HK-2 (cell line): Measurements from ENCODE around the gene COL4A1.

Experiments
- DNase-seq: peaks from one replicate; pipeline ENCODE4 v3.0.0-alpha.2; 2018; ENCODE audit not compliant: unreplicated experiment

COL4A1 gene

DNA sequence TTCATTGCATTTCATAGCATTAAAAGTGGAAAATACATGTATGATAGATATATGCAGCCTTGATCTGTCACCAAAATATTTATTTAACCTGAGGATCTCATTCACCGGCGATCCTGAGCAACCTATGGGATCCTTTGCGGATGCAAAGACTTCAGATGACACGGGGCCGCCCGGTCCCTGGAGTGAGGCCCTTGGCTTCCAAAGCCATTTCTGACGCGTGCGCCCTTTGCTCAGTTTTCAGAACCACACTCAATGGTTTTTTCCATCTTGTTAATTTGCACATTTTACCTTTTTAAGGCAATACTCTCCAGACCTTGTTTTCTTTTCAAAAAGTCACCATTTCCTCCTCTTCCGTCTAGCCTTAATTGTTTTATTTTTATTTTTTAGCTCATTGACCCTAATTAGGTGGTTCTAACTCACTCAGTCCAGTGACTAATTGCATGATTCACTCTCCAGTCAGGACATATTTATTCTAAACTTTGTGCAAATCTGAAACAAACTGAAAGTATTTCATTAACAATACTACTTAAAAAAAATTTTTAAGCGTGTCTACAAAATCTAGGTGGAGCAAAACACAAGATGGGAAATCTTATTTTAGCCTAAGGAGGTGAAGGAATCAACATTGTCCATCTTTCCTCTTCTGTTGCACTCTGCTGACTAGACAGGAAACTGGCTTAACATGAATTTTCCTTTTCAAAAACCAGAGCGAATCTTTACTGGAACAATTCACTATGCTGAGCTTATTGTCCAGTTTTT lies 47.9 kb downstream of the COL4A1 start:
- DNase-seq: no peak

DNA sequence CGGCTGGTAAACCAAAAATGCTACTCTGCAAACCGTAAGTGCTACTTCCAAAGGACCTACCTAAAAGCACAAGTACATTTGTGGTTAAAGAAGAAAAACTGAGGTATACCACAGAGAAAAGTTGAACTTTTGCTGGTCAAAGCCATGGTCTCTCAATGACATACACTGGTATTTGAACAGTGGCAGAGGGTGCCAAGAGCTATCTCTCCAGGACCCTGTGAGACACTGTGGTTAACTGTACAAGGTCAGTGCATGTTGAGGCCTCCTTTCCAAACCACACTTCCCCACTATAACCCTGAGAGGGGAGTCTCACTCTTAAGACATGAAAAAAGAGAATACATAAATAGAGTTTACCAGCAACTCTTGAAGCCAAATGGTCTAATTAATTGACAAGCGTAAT lies 49.5 kb downstream of the COL4A1 start:
- no peak for DNase-seq

DNA sequence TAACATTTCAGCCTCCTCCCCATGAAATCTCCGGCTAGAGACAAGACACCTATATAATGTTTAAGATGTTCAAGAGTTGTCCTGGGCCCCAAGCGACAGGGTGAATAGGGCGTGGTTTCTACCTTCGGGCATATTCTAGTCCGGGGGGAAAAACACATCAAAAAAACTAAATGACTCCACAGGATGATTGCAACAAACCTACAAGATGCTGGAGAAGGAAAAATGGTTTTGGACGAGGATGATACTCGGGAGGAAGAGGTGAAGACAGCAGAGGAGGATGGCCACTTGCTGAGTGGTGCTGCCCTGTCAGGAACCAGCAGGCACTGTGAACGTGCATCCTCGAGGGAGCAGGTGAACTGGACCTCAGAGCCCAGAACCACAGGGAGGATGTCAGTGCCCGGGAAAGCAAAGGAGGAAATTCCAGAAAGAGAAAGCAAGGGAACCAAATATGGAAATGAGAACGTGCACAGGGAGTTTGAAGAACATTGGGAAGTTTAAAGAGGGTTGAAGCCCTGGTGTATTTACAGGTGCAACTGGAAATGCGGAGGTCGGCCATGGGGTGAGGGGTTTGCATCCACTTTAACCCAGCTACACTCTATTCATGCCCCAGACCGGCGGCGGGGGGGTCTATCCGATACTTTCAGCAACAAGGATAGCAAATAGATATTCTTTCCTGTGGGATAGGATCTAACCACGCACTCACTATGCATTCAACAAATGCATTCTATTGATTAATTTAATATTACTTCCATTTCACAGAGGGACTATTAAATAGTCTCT lies 50.6 kb downstream of the COL4A1 start:
- no peak for DNase-seq

- no peak for DNase-seq
These were observed 52.0 kb downstream of the COL4A1 start for GRCh38 chr13:110254751-110255553.

- DNase-seq: no peak
These were observed 52.7 kb downstream of the COL4A1 start for GRCh38 chr13:110254151-110254679.

GRCh38 chr13:110251193-110251819 lies 55.7 kb downstream of the COL4A1 start:
- DNase-seq: no peak

GRCh38 chr13:110250258-110250891 lies 56.6 kb downstream of the COL4A1 start:
- DNase-seq: no peak

DNA sequence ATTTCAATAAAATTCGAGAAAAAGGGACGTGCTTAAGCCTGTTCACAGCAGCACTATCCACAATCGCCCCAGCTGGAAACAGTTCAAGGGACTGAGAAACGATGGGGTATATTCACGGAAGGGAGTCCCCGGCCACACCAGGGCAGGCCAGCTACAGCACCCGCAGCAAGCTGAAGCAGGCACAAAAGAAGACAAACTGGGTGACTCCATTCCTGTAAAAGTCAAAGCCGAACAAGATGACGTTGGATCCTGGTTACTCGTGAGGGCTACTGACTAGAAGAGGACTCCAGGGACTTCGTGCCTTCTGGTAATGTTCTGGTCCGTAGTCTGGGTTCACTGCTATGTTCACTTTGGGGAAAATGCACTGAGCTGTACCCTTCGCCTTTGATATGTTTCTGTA lies 57.6 kb downstream of the COL4A1 start:
- no peak for DNase-seq

GRCh38 chr13:110248449-110249143 lies 58.4 kb downstream of the COL4A1 start:
- no peak for DNase-seq

GRCh38 chr13:110246530-110246929 lies 60.4 kb downstream of the COL4A1 start:
- no peak for DNase-seq

- no peak for DNase-seq
These were observed 61.5 kb downstream of the COL4A1 start for GRCh38 chr13:110245416-110245899.

DNA sequence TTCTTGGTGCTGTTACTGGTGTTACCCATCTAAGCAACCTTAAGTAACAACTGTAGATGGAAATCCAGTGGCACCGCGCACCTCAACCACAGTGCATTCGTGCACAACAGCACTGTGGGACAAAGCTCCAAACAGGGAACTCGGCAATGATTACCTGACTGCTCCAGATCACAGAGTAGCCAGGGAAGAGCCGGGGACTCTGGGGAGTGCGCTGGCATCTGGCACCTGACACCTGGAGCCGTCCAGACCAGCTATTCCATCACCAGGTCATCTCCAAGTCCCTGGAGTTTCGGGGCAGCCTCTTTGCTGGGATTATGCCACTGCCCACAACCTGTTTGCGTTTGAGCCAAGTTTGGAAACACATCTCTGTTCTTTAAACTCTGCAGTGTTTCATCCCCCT lies 62.0 kb downstream of the COL4A1 start:
- no peak for DNase-seq

DNA sequence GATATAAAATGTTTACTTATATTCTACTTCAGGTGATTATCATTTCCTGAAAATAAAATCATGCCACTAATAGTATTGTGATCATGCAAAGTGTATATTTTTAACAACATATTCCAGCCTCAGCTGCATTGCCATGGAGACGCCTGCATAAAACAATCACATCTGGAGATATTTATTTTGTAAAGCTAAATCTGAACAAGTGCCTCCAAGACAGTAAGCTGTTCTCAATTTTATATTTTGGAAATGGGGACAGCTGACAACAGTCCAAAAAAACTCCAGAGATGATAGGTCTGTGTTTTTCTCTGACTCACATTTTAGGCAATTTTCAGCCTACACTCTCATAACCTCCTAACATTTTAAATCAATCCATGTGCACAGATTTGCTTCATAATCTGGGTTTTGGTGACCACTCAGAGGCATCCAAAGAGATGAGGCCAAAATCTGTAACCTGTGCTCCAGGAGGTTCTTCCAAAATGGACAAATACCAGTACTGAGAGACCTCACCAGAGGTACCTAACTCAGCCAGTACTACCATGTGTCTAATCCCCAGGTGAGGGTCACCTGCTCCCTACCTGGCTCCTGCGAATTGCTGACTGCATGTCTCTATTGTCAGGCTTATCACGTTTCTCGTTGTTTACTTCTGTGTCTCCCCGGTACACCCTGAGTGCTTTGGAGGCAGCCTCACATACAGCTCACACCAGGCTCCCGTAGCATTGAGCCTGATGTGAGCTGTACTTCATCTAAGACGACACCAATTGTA lies 62.7 kb downstream of the COL4A1 start:
- no peak for DNase-seq

DNA sequence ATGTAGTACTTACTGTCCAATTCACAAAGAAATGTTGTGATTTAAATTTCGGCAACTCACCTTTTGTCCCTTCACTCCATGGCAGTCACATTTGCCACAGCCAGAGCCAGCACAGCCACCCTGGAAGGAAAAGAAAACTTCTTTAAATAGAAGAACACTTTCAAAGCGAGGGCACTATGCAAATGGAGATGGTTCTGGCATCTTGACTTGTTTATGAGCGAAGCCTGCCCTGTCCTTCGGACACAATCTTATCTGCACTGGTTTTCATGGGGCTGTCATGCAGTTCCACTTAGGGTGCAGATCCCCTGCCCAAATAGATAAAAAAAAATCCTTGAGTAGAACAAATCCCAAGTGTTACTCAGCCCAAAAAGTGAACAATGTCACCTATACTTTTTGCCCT lies 64.3 kb downstream of the COL4A1 start:
- no peak for DNase-seq

GRCh38 chr13:110240943-110241342 lies 66.0 kb downstream of the COL4A1 start:
- no peak for DNase-seq

DNA sequence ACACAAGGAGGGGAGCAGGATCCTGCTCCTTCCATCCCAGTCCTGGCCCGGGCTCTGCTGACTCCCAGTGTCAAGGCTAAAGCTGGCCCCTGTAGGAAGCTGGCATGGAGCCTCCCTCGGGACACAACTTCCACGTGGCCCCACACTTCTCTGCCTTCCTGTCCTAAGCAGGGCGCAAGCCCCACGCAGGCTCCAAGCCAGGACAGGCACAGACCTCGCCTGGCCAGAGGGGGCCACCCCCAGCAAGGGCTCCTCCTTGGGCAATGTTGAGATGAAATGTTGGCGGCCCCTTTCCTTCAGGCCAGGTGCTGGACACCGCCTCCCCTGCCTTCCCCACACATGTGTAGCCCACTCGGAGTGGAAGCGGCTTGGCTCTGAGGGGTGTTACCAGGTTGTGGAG lies 66.6 kb downstream of the COL4A1 start:
- DNase-seq: no peak

DNA sequence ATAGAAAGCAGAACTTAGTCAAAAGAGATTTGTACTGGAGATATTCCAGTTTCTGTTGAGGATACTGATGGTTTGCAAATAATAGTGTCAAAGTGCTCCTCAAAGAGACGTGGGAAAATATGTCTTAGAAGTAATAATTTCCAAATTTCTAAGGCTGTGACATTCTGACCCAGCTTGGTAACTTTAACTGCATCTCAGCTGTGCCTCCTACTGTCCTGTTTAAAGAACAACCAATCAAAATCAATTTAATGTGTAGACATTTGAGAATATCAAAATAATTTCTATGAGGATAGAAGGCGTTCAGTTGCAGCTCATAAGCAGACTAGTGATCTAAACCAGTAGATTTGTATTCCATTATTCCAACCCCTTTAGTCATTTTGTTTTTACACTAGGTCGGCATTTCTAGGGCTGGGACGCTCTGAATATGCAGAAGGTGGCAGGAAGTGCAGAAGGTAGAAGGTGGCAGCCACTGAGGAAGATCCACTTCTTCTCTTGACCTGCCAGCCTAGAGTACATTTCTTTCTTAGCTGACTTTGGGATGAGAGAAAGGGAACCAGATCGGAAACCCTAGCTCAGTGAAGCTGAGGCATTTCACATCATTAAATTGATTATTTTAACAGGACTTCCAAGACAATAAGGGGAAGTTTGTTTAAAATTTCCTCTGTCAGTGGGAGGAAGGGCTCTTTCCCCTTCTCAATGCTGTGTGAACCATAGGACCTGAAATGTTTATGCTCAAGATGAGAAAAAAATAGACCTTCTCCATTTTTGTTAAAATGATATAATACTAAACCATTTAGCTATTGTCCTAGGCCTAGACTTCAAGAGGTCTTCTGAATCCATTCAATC lies 67.5 kb downstream of the COL4A1 start:
- no peak for DNase-seq

- no peak for DNase-seq
These were observed 68.2 kb downstream of the COL4A1 start for GRCh38 chr13:110238818-110239195.
